LNCaP clone FGC (cell line): ENCODE measurements around the gene TUBB1.

Experiments used
- DNase-seq: peaks from one replicate; pipeline ENCODE4 v3.0.0-alpha.2; 2011; ENCODE audit warnings: low read depth
- H3K4me3 ChIP-seq: 2 replicates; pipeline ENCODE4 v1.5.1; 2011; ENCODE audit warnings: mild to moderate bottlenecking, low read depth, low read length, control low read depth
- CTCF ChIP-seq: IDR thresholded peaks from 2 replicates; pipeline ENCODE4 v1.5.1; 2012; ENCODE audit warnings: mild to moderate bottlenecking; ENCODE audit not compliant: control insufficient read depth, insufficient read depth; ENCODE audit errors: extremely low read depth

The TUBB1 gene

DNA sequence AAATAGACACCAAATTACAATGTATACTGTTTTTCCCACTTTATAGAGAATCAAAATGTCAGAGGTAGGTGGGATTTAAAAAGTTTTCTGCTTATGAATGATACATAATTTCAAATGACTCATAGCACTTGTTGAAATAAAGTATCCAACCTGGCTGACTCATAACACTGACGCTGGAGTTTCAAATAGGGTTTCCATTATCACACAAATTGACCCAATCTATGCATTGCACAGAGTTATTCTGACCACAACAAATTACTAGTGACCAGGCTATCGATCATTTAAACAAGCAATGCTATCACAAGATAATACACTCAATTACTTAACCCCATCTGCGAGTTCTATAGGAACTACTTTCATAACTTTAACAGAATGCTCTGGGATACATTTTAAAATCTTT is 55.2 kb downstream of the TUBB1 start:
- no peak for TF ChIP-seq CTCF
- no peak overlapping the region for H3K4me3 ChIP-seq
- no peak for DNase-seq

DNA sequence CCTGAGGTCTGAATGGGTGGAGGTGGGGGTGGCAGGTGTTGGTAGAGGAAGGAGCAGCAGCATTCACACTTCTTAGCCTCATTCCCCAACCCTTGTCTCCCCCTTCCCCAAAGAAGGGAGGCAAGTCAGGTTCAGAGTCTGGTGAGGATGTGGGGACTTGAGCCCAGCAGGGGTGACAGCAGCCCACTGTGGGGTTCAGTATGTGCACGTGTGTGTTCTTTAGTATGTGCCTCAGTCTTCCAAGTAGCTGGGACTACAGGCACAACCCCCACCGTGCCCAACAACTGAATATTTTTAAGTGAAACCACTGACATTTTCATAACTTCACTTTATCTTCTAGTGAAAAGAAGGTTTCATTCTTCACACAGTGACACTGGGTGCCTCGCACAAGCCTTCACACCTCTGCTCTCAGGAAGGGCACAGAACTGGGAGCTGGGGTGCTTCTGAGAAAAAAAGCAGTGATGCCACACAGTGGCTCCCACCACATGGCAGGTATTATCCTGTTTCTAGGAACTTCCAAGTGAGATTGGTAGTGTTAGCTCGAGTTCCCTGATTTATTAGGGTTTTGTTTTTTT is 56.8 kb downstream of the TUBB1 start:
- no peak for DNase-seq
- H3K4me3 ChIP-seq: no peak overlapping the region
- no peak for TF ChIP-seq CTCF
